Activated CD8-positive, alpha-beta memory T cell treated with anti-CD3 and anti-CD28 coated beads for 24 hours (primary cell): Measurements from ENCODE around the gene ZSWIM4.

Source experiments
- DNase-seq: peaks from one replicate; pipeline ENCODE4 v3.0.0-alpha.2; 2020

The ZSWIM4 gene

DNA sequence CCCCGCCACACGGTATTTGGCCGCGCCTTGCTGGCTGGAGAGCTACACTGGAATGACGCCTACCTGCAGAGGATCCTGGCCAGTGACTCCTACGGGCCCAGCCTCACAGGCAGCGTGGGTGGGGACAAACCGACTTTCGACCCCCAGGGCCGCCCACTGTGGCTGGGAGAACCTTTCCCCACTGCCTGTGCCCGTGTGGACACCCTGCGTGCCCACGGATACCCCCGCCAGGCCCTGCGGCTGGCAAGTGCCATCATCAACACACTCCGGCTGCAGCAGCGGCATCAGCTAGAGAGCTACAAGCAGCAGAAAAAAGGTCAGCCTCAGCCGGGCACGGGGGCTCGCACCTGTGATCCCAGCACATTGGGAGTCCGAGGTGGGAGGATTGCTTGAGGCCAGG is 19.3 kb downstream of the ZSWIM4 start:
- DNase-seq, result no peak

DNA sequence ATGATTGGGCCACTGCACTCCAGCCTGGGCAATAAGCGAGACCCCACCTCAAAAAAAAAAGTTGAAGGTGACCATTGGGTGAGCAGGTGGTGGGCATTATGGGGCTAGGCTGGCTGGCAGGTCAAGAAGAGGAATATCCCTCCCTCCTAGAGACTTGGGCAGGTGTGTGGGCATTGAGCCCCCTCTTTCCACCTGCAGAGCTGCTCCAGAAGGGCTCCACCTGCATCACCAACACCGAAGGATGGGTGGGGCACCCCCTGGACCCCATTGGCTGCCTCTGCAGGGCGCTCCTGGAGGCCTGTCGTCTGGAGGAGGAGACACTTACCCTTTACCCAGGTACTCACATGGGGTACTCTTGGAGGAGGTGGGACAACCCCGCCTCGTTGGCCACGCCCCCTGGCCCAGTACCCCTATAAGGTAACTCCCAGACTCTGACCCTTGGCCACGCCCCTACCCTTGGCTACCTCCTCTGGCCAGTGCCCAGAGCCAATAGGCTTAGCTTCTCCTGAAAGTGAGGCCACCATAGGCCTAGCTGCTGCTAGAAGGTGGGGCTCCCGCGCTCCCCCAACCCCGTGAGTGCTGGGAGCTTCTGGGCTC is 21.9 kb downstream of the ZSWIM4 start:
- DNase-seq, result no peak

DNA sequence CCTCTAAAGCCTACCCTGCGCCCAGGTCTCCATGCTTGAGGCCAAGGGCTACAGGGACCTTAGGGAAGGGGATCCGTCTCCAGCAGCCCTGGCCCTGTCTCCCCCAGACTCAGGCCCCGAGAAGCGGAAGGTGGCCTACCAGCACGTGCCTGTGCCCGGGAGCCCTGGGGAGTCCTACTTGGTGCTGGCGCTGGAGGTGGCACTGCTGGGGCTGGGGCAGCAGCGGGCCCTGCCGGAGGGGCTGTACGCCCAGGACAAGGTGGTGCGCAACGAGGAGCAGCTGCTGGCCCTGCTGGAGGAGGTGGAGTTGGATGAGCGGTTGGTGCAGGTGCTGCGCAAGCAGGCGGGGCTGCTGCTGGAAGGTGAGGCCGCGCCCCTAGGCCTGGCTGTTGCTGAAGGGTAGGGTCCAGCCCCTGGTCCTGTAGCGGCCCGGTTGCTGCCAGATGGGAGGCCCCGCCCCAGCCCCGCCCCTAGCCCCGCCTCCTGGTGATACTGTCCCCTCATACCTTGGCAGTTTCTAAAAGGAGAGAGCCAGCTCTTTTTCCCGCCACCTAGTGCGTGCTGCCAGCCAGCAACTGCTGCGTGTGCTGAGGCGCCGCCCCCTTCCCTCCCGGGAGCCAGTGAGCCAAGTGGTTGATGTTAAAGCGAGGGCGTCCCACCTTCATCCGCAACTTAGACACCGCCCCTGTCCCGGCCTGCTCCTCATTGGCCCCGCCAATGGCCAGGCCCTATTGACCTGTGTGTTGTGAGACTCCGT is 22.6 kb downstream of the ZSWIM4 start:
- peak; percentile 69 for DNase-seq

DNA sequence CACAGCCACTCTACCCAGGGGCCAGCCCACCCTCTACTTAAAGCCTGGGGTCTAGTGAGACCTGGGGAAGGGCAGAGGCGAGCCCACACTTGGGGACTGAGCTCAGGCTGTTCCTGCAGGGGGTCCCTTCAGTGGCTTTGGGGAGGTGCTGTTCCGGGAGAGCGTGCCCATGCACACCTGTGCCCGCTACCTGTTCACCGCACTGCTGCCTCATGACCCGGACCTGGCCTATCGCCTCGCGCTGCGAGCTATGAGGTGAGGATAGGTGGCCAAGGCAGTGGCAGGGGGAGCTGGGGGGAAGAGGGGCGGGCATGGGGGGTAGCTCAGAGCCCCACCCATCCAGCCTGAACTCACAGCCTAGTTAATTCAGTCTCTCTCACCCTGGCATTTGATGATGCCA is 24.0 kb downstream of the ZSWIM4 start:
- DNase-seq, result no peak

DNA sequence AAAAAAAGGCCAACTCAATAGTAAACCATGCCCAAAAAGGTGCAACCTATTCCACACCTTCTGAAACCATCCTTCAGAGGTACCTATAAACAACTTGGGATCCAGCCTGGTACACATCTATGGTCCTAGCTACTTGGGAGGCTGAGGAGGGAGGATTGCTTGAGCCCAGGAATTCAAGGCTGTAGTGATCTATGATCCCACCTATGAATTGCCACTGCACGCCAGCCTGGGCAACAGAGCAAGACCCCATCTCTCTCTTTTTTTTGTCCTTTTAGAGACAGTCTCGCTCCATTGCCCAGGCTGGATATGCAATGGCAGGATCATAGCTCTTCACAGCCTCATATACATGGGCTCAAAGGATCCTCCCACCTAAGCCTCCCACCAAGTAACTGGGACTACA is 26.0 kb downstream of the ZSWIM4 start:
- DNase-seq, result no peak

DNA sequence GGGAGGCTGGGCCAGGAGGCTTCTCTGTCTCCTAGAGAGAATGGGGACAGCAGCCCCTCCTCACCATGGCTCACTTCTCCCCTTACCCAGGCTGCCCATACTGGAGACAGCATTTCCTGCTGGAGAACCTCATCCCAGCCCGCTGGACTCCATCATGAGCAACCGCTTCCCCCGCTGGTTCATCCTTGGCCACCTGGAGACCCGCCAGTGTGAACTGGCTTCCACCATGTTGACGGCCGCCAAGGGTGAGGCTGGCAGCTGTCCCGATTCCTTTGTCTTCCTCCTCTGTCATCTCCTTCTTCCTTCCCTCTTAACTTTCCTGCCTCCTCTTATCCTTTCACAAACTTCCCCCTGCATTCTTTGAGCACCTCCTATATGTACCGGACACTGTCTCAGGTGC is 28.0 kb downstream of the ZSWIM4 start:
- DNase-seq, result no peak

DNA sequence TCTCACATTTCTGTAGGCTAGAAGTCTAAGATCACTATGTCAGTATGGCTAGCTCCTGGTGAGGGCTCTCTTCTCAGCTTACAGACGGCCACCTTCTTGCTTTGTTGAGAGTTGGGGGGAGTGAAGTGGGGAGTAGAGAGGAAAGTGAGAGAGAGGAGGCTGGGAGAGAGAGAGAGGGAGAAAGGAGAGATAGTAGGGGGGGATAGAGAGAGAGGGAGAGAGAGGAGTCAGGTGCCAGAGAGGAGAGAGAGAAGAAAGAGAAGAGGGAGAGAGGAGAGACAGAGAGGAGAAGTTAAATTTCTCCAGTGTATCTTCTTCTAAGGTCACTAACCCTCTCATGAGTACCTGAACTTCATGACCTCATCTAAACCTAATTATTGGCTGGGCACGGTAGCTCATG is 28.7 kb downstream of the ZSWIM4 start:
- DNase-seq, result no peak

DNA sequence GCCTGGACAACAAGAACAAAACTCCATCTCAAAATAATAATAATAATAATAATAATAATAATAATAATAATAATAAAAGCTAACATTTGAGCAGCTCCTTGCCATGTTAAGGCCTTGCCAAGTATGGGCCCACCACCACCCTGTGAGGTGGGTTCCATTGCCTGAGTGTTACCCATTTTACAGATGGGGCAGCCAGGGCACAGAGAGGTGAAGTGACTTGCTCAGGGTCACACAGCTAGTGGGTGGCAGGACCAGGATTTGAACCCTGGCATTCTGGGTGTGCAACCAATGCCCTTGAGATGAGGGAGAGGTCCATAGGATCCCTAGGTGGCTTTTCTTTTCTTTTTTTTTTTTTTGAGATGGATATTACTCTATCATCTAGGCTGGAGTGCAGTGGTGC is 29.5 kb downstream of the ZSWIM4 start:
- DNase-seq, result no peak

DNA sequence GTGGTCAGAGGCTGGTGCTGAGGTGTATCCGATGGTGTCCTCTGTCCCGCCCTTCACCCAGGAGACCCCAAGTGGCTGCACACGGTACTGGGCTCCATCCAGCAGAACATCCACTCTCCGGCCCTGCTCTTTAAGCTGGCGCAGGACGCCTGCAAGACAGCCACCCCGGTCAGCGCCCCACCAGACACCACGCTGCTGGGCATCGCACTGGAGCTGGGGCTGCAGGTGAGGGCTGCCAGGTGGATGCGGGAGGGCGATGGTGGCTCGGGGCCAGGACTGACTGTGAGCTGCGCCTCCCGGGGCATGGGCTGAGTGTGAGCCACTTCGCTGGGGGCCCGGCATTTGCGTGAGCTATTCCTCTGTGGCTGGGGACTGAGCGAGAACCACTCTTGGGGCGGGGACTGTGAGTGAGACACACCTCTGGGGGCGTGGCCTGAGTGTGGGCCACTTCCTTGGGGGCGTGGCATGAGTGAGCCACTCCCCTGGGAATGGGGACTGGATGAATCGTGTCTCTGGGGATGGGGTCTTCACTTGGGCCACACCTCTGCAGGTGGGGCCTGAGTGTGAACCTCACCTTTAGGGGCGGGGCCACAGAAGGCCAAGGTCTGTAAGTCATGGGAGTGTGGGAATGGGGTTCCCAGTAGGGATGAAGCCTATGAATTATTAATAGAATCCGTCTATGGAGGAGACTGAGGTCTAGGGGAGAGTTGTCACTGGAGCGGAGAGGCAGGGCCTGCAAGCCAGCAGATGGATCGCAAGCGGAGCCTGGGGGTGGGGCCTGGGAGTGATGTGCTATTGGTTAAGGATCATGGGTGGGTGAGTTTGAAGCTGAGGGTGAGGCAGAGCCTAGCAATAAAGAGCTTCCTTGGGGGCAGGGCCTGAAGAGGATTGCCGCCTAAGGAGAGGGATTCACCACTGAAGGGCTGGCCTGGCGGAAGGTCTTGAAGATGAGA is 30.5 kb downstream of the ZSWIM4 start:
- DNase-seq, result no peak

DNA sequence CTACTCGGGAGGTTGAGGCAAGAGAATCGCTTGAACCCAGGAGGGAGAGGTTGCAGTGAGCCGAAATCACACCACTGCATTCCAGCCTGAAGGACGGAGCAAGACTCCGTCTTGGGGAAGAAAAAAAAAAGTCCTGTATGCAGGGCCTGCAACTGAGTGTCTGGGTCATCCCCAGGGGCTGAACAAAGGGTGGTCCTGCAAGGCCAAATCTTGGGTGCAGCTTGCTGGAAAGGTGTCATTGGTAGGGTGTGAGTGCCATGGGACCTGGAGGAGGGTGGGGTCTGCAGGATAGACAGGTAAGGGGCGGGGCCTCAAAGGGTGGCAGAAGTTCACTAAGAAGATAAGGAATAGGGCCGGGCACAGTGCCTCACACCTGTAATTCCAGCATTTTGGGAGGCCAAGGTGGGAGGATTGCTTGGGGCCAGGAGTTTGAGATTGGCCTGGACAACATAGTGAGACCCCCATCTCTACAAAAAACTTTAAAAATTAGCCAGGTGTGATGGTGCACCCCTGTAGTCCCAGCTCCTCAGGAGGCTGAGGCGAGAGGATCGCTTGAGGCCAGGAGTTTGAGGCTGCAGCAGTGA is 31.5 kb downstream of the ZSWIM4 start:
- no peak for DNase-seq

DNA sequence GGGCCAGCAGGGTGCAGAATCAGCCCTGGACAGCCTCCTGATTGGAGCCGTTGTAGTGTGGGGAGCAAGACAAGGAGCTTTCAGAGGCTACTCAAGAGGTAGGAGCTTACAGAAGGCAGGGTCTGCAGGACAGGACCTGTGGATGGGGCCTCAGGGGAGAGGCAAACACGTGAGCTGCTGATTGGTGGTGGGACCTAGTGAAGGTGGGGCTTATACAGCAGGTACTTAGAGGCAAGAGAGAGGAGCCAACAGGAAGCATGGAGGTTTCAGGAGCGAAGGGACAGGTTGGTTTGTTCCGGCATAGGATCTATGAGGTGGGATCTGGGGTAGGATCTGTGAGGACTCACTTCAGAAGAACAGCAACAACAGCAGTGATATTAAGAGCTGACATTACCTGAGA is 32.4 kb downstream of the ZSWIM4 start:
- DNase-seq, result no peak

DNA sequence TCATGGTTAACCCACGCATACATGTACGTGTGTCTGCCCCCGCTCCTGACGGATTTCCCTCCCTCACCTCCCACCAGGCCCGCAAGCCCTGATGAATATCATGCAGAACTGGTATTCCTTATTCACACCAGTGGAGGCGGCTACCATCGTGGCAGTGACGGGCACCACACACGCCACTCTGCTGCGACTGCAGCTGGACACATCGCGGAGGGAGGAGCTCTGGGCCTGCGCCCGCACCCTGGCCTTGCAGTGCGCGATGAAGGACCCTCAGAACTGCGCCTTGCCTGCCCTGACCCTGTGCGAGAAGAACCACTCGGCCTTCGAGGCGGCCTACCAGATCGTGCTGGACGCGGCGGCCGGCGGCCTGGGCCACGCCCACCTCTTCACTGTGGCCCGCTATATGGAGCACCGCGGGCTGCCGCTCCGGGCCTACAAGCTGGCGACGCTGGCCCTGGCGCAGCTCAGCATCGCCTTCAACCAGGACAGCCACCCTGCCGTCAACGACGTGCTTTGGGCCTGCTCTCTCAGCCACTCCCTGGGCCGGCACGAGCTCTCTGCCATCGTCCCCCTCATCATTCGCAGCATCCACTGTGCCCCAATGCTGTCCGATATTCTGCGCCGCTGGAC is 35.0 kb downstream of the ZSWIM4 start:
- no peak for DNase-seq

DNA sequence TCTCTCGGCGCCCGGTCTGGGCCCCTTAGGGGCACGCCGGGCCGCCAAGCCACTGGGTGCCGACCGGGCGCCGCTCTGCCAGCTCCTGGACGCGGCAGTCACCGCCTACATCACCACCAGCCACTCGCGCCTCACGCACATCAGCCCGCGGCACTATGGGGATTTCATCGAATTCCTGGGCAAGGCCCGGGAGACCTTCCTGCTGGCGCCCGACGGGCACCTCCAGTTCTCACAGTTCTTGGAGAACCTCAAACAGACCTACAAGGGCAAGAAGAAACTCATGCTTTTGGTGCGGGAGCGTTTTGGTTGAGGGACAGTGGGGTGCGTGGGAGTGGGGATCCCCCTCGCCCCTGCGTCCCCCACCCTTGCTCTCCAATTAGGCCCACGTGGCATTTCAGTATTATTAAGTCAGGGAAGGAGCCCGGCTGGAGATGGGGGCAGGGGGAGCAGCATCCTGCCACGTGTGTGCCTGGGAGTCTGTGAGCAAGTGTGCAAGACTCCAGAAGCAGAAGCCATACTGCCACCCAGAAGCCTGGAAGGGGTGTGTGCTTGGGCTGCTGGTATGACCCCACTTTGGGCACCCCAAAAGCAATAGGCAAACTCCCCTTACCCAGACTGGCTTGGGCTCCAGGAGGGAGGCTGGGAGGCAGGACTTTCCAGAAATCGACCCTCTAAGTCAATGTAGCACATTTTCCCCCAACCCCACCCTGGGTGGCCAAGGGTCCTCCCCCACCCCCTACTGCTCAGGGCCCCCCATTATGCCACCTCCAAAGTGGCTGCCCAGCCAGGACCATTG is 35.7 kb downstream of the ZSWIM4 start:
- DNase-seq, result no peak

DNA sequence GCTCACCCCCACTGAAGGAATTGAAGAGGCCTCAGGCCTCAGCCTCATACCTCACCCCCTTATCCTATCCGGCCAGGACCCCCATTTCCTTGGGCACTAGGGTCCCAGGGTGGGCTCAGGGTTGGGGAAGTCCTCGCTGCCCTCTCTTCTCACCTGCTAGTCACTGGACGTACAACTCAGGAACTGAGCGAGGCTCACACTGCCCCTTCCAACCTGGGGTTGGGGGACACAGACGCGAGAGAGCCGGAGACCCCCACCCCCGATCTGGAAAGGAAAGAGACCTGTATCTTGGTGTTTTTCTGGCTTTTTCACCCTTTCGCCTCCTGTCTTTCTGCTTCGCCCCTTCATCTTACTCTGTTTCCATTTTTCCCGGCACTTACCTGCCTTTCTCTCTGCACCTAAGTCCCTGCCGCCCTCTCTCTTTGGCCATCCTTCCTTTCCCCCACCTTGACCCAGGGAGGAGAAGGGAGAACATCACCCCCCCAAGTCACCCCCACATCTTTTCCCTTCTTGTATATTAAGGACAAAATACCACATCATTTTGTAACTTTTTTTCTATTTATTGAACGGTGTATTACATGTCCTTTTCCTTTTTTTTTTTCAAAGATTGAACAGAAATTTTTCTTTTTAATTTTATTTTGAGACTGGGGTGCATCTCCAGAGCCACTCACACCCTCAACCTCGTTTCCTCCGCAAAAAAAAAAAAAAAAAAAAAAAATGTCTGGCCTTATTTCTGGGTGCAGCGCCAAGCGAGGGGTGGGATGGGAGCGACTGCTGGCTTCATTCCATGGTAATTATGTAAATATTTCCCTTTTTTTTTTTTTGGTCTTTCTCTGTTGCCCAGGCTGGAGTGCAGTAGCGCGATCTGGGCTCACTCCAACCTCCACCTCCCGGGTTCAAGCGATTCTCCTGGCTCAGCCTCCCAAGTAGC is 36.6 kb downstream of the ZSWIM4 start:
- DNase-seq, result no peak

DNA sequence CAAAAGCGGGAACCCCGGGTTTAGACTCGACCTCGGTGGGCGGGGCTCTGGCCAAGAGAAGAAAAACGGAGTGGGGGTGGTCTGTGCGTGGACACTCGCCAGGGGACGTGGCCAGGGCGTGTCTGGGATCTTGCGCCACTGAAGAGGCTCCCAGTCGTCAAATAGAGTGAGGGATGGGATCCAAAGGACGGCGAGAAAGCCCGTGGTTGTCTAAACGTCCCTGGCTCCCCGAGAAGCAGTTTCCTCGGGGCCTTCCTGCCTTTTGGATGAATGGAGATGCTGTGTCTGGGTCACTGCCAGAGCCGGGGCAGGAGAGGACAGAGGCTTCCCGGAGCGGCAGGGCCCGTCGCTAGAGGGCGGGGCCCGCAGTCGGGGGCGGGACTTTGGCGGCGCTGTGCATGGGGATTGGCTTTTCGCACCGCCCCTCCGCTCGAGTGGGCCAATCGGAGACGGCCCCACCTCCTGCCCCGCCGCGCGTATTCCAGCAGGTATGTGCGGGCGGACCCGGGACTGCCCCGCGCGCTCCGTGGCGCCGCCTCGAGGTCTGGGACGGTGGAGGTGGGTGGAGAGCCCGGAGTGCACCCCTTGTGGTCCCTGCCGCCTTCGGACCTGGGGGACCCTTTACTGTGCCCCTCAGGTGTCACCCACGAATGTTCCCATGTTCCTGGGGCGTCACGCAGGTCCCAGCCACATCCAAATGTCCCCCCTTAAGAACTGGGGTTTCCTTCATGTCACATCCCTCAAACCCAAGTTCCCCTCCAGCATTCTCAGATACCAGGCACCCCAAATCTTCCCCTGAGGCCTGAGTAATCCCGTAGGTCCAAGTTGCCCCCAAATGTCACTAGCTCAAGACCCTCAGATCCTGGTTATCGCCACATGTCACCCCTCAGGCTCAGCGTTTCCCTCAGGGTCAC is 38.3 kb downstream of the ZSWIM4 start:
- DNase-seq, result peak; percentile 97

DNA sequence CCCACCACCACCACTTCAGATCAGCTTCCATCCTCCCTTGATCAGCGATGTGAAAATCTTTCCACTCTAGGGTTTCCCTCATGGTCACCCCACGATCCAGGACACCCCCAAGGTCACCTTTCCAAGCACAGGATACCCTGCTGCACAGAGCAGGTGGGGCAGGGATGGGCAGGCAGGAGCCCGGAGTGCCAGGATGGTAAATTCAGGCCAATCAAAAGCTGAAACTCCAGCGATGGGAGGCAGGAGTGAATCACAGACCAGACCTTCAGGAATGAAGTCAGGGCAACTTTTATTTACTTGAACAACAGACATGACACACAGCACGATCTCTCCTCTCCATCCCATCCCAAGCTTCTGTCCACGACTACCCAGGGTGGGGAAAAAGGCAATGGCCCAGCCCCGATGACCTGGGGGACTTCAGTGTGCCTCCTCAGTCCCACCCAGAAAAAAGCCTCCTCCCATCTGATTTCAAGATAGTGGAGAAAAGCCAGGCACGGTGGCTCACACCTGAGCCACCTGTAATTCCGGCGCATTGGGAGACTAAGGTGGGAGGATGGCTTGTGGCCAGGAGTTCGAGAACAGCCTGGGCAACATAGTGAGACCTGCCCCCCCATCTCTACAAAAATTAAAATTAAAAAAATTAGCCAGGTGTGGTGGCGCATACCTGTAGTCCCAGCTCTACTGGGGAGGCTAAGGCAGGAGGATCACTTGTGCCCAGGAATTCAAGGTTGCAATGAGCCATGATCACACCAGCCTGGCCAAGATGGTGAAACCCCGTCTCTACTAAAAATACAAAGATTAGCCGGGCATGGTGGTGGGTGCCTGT is 39.2 kb downstream of the ZSWIM4 start:
- DNase-seq, result no peak

DNA sequence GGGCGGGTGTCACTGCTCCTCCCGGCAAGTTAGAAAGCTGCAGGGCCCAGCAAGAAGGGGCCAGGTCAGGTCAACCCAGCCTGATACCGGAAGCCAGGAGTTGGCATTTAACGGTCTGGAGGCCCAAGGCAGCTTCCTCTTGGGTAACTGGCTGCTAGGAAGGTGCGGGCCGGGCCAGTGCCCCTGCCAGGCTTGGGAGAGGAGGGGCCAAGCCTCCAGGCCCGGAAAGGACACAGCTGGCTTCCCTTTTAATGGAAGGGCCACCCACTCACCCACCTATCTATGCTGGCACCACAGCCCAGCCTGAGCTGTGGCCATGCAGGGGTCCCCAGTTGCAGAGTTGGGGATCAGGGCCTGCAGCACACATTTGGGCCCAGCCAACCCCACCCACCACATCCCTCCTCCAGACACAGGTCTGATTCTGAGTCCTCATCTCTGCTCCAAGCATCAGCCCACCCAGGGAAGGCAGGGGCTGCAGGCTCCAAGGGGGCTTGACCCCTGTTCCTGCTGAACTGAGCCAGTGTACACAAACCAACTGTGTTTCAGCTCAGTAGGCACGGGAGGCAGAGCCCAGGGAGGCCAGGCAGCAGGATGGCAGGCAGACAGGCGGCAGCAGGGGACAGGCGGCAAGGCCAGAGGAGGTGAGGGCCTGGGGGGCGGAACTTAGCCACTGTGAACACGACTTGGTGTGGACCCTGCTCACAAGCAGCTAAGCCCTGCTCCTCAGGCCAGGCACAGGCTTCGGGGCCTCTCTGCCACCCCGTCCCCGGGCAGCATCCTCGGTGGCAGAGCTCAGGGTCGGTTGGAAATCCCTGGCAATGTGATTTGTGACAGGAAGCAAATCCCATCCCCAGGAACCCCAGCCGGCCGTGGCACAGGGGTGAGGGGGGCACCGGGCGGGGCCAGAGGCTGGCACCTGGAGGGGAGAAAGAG is 40.8 kb downstream of the ZSWIM4 start:
- peak; percentile 62 for DNase-seq
